ENCODE measurements around the gene GET4.

The GET4 gene

GRCh38 chr7:885893-886625 is 9.7 kb downstream of the GET4 start:
- no peak for DNase-seq

- no peak for DNase-seq
These were observed 10.5 kb downstream of the GET4 start for GRCh38 chr7:886626-887487.

GRCh38 chr7:887488-887820 is 11.1 kb downstream of the GET4 start:
- DNase-seq: no peak

- DNase-seq: no peak
These were observed 12.0 kb downstream of the GET4 start for GRCh38 chr7:888081-889024.

- DNase-seq: no peak
These were observed 12.7 kb downstream of the GET4 start for GRCh38 chr7:889025-889390.

GRCh38 chr7:889391-889790 is 13.0 kb downstream of the GET4 start:
- DNase-seq: no peak

GRCh38 chr7:890868-891267 is 14.5 kb downstream of the GET4 start:
- no peak for DNase-seq

- no peak for DNase-seq
These were observed 14.9 kb downstream of the GET4 start for GRCh38 chr7:891291-891690.

- no peak for DNase-seq
These were observed 15.5 kb downstream of the GET4 start for GRCh38 chr7:891805-892204.

GRCh38 chr7:892648-893593 is 16.6 kb downstream of the GET4 start:
- DNase-seq: no peak

- DNase-seq: no peak
These were observed 17.3 kb downstream of the GET4 start for GRCh38 chr7:893686-894085.

- DNase-seq: no peak
These were observed 18.0 kb downstream of the GET4 start for GRCh38 chr7:894164-894867.

GRCh38 chr7:894927-895450 is 18.6 kb downstream of the GET4 start:
- DNase-seq: no peak

GRCh38 chr7:895451-896052 is 19.2 kb downstream of the GET4 start:
- DNase-seq: no peak

- DNase-seq: no peak
These were observed 20.2 kb downstream of the GET4 start for GRCh38 chr7:896346-897075.

GRCh38 chr7:897086-897485 is 20.7 kb downstream of the GET4 start:
- DNase-seq: no peak

GRCh38 chr7:897771-898376 is 21.5 kb downstream of the GET4 start:
- DNase-seq: no peak

- no peak for DNase-seq
These were observed 22.1 kb downstream of the GET4 start for GRCh38 chr7:898460-898854.

All from right kidney (tissue), 1 donor.